ENCODE measurements around the gene ERC2.

GRCh38 chr3:56003129-56003528 is 465.1 kb downstream of the ERC2 start:
- TF ChIP-seq CTCF (IDR thresholded peaks at IDR 0.05; ENCODE audit: insufficient read depth, low read length, poor library complexity, severe bottlenecking): no peak
- no peak for TF ChIP-seq EZH2phosphoT487 (conservative IDR thresholded peaks at IDR 0.05; ENCODE audit: low read length)

Data from SU-DHL-6 (cell line).